Colonic mucosa (tissue), 4 donors: ENCODE measurements around the gene ZMYND8. TPM values are rescaled to one million over a fixed set of nuclear protein-coding genes. Genes with fewer than 3 reads are reported as not detected.
"Not testable (repeated sequence)": the region's sequence is repeated elsewhere in the genome, so short reads cannot be mapped to it uniquely, and the experiment has no call there.

Source experiments
- DNase-seq: peaks from one replicate; pipeline ENCODE4 v3.0.0-alpha.2; 2020
- H3K27ac ChIP-seq: fragments of 200-600 bp; one replicate; pipeline ENCODE4 v1.8.0; 2021
- H3K27me3 ChIP-seq: fragments of 200-600 bp; one replicate; pipeline ENCODE4 v1.8.0; 2021
- H3K36me3 ChIP-seq: fragments of 200-600 bp; one replicate; pipeline ENCODE4 v1.8.0; 2021
- H3K4me1 ChIP-seq: fragments of 200-600 bp; one replicate; pipeline ENCODE4 v1.8.0; 2021; ENCODE audit warnings: mild to moderate bottlenecking
- H3K4me3 ChIP-seq: fragments of 200-600 bp; one replicate; pipeline ENCODE4 v1.8.0; 2021
- H3K9ac ChIP-seq, 2 donors: one replicate each; pipeline ENCODE4 v1.7.0; 2013; ENCODE audit warnings: control low read depth in 2 of 2, low read depth in 2 of 2, low read length in 2 of 2
- H3K9me3 ChIP-seq: fragments of 200-600 bp; one replicate; pipeline ENCODE4 v1.8.0; 2021
- intact Hi-C: fragments of 100-400 bp; cut with DNase I; formaldehyde crosslinking; loops from one replicate; pipeline ENCODE4 v1.14.1; 2022
- total RNA-seq, 2 donors: library from RNA; stranded (reverse); fragmentation: NEBNext Ultra II Directional in 1 of 2; extraction: Animal tissue kit (Norgen Biotek cat#: 25700) in 1 of 2; gene quantifications; one replicate each; pipeline ENCODE4 v1.2.1, GENCODE V29; 2021
- TF ChIP-seq, protein P1 (sequence below): fragments of 200-600 bp; IDR thresholded peaks from one replicate; pipeline ENCODE4 v1.8.0; 2022; ENCODE audit warnings: antibody characterized with exemption, mild to moderate bottlenecking
- donor health status: healthy.
- donor health status: DM: no; HTN: no; CAD: no.
- donor health status: DM: no; HTN: no; CAD: no.

Gene ZMYND8
- total RNA-seq, 2 donors from 2014 or later: 45.4 to 53.1 TPM

DNA sequence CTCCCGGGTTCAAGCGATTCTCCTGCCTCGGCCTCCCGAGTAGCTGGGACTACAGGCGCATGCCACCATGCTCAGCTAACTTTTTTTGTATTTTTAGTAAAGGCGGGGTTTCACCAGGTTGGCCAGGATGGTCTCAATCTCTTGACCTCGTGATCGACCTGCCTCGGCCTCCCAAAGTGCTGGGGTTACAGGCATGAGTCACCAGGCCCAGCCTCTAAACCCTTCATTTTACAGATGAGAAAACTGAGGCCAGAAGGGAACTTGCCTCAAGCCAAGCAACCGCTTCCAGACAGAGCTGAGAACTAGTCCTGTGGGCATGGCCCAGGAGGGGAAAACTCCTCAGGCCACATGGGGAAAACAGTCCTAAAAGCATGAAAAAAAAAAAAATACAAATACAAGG, 47.1 kb downstream of the ZMYND8 start:
- Histone ChIP-seq H3K4me3 (no peak overlapping the region), H3K4me1 (peaks cover 1% of the 10 kb centered on the region), H3K9ac (no peak overlapping the region), H3K9me3 (no peaks in the 10 kb centered on the region), H3K27ac (no peak overlapping the region), H3K36me3 (peaks cover 4% of the 10 kb centered on the region), H3K27me3 (no peaks in the 10 kb centered on the region)
- TF ChIP-seq, protein P1, sequence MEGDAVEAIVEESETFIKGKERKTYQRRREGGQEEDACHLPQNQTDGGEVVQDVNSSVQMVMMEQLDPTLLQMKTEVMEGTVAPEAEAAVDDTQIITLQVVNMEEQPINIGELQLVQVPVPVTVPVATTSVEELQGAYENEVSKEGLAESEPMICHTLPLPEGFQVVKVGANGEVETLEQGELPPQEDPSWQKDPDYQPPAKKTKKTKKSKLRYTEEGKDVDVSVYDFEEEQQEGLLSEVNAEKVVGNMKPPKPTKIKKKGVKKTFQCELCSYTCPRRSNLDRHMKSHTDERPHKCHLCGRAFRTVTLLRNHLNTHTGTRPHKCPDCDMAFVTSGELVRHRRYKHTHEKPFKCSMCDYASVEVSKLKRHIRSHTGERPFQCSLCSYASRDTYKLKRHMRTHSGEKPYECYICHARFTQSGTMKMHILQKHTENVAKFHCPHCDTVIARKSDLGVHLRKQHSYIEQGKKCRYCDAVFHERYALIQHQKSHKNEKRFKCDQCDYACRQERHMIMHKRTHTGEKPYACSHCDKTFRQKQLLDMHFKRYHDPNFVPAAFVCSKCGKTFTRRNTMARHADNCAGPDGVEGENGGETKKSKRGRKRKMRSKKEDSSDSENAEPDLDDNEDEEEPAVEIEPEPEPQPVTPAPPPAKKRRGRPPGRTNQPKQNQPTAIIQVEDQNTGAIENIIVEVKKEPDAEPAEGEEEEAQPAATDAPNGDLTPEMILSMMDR: no peak
- DNase-seq: no peak
- intact Hi-C loops: no loop called here

DNA sequence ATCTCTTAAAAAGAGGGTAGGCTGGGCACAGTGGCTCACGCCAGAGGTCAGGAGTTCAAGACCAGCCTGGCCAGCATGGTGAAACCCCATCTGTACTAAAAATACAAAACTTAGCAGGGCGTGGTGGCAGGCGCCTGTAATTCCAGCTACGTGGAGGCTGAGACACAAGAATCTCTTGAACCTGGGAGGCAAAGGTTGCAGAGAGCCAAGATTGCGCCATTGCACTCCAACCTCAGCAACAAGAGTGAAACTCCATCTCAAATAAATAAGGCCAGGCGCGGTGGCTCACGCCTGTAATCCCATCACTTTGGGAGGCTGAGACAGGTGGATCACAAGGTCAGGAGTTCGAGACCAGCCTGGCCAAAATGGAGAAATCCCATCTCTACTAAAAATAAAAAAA, 48.9 kb downstream of the ZMYND8 start:
- intact Hi-C loops, DNase-seq, H3K27me3 ChIP-seq, H3K27ac ChIP-seq, H3K36me3 ChIP-seq, H3K4me3 ChIP-seq, H3K9me3 ChIP-seq, H3K9ac ChIP-seq: not testable (repeated sequence)
- peaks cover 11% of the 10 kb centered on the region for H3K4me1 ChIP-seq

DNA sequence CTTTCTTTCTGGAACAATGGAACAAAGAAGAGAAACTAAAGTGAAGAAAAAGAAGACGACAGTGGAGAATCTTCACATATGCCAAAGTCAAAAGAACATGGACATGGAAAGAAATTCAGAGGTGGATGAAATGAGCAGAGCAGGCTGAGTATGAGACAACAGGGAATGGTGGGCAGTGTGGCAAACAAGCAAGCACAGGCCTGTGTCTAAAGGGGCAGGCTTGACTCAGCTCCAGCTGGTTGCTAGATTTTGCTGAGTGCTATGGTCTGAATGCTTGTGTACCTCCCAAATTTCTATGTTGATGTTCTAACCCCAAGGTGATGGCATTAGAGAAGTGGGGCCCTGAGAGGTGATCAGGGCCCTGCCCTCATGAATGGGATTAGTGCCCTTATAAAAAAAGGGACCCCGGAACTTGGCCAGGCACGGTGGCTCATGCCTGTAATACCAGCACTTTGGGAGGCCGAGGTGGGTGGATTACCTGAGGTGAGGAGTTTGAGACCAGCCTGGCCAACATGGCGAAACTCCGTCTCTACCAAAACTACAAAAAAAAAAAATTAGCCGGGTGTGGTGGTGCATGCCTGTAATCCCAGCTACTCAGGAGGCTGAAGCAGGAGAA, 49.6 kb downstream of the ZMYND8 start:
- Histone ChIP-seq H3K36me3 (peaks cover 4% of the 10 kb centered on the region), H3K4me3 (no peak overlapping the region), H3K4me1 (peaks cover 11% of the 10 kb centered on the region), H3K27me3 (no peaks in the 10 kb centered on the region), H3K9me3 (no peaks in the 10 kb centered on the region), H3K27ac (no peak overlapping the region), H3K9ac (no peak overlapping the region)
- TF ChIP-seq, protein P1: no peak
- intact Hi-C loops: no loop called here
- DNase-seq: no peak

DNA sequence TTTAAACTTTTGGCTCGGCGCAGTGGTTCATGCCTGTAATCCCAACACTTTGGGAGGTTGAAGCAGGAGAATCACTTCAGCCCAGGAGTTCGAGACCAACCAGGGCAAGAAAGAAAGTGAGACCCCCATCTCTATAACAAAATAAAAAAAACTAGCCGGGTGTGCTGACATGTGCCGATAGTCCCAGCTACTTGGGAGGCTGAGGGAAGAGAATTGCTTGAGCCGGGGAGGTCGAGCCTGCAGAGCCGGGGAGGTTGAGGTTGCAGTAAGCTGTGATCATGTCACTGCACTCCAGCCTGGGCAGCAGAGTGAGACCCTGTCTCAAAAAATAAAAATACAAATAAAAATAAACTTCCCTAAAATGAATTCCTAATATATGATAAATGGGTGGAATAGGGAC, 50.4 kb downstream of the ZMYND8 start:
- intact Hi-C loops: no loop called here
- TF ChIP-seq, protein P1: no peak
- H3K9me3 ChIP-seq: no peaks in the 10 kb centered on the region
- no peak overlapping the region for H3K9ac ChIP-seq
- DNase-seq: no peak
- H3K4me1 ChIP-seq: peaks cover 11% of the 10 kb centered on the region
- H3K4me3 ChIP-seq: no peak overlapping the region
- peaks cover 4% of the 10 kb centered on the region for H3K36me3 ChIP-seq
- no peaks in the 10 kb centered on the region for H3K27me3 ChIP-seq
- no peak overlapping the region for H3K27ac ChIP-seq

DNA sequence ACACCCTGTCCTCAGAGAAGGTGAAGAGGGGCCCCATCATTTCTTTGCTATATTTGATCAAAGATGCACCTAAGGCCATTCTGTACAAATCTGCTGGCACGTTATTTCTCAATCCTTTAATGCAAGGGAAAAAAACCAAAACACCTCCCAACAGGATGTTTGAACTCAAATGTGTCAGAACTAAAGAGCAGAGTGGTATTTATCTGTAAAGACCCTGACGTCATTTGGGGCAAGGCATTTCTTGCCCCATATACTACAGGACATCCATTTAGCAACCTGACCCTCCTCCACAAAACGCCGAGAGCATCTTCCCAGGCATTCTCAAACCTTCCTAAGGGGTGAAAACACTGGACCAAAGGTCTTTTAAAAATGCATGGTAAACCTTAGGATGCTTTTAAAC, 50.8 kb downstream of the ZMYND8 start:
- H3K36me3 ChIP-seq: peaks cover 4% of the 10 kb centered on the region
- intact Hi-C loops: no loop called here
- no peak overlapping the region for H3K27ac ChIP-seq

DNA sequence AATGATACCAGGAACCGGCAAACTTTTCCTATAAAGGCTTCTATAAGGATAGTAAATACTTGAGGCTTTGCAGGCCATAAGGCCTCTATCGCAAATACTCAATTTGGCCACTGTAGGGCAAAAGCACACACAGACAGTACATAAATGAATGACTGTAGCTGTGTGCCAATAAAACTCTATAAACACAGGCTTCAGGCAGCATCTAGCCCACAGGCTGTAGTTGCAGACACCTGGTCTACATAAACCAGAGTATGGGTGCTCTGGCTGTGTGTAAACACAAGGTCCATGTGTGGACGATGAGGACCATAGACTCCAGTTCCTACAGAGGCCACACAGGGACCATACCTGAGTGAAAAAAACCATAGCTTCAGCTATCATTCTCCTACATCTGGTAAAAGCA, 52.2 kb downstream of the ZMYND8 start:
- peaks cover 4% of the 10 kb centered on the region for H3K36me3 ChIP-seq
- peak overlapping the region; percentile 23 for H3K27ac ChIP-seq
- peak; percentile 43 for DNase-seq
- H3K27me3 ChIP-seq: no peaks in the 10 kb centered on the region
- H3K9me3 ChIP-seq: no peaks in the 10 kb centered on the region
- intact Hi-C loops: no loop called here
- no peak overlapping the region for H3K4me3 ChIP-seq
- TF ChIP-seq, protein P1: peak; percentile 33
- peaks cover 11% of the 10 kb centered on the region for H3K4me1 ChIP-seq
- peak overlapping the region in 1 of 2 donors; percentile 68 for H3K9ac ChIP-seq

More for the DNA sequence above, 50.8 kb downstream of the ZMYND8 start:
- no peak for DNase-seq
- TF ChIP-seq, protein P1: no peak
- no peak overlapping the region for H3K4me3 ChIP-seq
- H3K9ac ChIP-seq: no peak overlapping the region
- no peaks in the 10 kb centered on the region for H3K27me3 ChIP-seq
- peaks cover 11% of the 10 kb centered on the region for H3K4me1 ChIP-seq
- no peaks in the 10 kb centered on the region for H3K9me3 ChIP-seq
